ENCODE data around the gene ARHGEF28.

Gene ARHGEF28

DNA sequence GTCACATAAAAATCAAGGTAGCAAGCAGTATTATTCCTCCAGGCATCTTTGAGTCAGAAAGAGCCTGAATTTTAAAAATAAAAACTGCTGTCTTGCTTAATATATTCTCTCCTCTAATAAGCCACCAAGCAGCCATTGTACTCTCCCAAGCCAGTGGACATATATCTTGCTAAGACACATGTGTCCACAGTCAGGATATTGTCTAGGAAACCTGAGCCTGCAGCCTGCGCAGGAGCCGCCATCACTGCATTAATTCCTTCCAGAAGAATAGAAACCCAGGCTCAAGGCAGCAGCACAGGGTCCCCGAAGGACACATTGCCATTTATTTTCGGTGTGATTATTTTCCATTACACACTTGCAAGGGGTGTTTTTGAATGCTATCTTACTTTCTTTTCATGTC lies 345.3 kb downstream of the ARHGEF28 start:
- no peak for DNase-seq

DNA sequence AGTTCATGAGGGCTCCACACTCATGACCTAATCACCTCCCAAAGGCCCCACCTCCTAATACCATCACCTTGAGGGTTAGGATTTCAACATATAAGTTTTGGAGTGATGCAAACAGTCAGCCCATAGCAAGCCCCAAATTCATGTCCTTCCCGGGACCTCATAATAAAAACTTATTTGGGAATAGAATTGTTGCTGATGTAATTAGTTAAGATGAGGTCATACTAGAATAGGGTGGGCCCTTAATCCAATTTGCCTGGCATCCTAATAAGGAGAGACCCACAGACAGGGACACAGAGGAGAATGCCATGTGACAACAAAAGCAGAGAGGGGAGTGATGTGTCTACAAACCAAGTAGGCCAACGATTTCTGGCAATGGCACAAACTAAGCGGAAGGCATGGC lies 347.1 kb downstream of the ARHGEF28 start:
- no peak for DNase-seq

DNA sequence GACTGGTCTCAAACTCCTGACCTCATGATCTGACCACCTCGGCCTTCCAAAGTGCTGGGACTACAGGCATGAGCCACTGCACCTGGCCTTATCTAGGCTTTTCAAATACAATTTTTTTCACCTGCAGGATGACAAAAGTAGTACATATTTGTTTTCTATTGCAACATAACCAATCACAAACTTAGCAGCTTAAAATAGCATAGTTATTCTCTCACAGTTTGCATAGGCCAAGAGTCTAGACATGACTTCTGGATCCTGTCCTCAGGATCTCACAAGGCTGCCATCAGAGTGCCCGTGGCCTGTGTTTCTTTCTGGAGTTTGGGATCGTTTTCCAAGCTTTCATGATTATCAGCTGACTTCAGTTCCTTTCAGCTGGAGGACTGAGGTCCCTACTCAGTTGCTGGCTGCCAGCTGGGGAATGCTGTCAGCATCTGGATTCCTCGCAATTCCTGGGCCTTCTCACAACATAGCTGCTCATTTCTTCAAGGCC lies 348.9 kb downstream of the ARHGEF28 start:
- no peak for DNase-seq

DNA sequence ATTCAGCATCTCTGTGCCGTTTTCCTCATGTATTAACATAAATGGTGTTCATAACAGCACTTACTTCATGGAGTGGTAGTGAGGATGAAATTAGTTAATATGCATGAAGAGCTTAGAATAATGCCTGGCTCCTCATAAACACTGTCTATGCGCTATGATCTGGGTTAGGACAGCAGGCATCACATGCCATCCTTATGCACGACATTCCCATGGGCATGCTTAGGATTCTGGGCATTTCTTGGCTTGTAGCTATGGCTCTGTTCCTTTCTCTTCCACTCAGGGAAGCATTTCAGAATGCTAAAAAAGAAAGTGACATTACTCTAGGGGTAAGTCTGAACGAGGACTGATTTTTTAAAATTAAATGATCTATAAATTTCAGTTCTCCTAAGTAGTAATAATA lies 349.8 kb downstream of the ARHGEF28 start:
- DNase-seq = no peak

DNA sequence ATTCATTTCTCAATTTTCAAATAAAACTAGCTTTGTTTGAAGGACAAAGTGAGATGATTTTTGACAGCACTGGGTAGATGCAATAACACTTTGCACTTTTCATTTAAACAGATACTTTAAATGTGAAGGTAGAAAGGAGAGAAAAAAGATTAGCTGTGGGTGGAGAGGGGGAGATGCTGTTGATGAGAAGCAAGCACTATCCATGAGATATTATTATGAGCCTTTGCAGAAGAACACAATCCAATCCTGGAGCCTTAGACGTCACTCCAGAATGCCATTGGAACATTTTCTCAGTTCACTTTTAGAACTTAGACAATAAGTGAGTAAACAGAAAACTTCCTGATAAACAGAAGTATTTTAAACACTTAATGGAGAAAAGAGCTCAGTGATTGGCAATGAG lies 351.1 kb downstream of the ARHGEF28 start:
- DNase-seq = no peak

DNA sequence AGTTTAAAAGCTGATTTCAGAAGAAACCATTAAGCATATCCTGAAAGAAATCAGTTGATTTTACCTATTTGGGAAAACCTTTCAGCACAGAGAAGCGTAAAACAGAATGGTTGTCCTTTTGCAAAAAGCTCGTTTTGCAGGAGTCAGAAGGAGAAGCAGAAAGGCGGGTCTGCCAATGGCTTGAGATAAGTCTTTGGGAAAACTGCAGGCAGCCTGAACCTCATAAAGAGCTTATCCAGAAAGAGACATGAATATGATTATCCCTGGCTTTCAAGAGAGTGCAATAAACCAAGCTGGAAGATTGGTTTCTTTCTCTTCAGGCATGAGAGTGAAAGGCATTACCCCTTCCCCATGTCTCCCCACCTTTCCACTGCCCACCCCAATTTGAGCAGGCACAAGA lies 353.3 kb downstream of the ARHGEF28 start:
- no peak for DNase-seq

DNA sequence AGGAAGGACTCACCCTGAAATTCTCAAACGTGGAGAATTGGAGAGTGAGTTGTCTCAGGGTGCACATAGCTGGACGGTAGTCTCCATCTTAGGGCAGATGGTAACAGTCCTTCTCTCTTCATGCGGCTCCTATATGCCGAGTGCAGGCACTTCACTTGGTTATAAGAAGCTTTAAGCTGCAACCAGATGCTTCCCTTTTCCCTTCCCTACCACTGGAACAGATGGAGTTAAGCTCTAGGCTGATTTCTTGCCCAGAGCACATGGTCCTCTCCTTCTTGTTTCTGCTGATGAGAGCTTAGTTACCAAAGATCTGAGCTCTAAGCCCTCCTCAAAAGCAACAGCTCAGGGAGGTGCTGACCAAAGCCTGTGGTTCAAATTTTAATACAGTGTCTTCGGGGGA lies 355.7 kb downstream of the ARHGEF28 start:
- DNase-seq = no peak

DNA sequence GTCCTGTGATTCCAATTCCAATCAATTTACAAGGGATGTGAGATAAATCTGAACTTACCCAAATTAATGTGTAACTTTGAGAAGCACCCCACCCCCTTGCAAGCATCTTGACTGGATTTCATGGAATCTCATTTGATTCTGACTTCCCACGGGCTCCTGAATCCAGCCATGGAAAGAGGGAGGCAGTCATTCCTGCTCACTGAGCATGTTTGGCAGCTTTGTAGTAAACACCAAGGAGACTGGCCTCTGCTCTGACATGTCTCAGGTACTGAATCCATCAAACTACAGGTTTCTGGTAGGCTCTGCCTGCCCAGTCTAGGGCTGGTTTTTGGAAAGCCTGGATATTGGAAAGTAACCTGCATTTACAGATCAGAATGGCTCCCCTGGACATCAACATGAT lies 357.6 kb downstream of the ARHGEF28 start:
- DNase-seq = no peak

DNA sequence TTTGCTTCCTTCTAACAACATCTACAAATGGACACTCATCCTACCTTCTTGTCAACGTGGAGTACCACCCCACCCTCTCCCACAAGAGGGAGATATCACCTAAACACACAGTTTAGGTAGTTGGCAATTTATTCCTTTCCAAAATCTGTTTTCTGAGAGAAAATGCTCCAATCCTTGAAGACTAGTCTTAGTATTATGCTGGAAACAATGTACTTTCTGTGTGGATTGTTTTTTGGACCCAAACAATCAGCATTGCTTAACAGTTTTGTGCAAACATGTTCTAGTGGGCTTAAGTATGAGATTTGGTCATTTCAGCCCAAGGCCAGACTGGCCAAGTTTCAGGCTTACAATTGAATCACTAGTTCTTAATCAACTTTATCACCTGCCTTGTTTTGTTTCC lies 359.1 kb downstream of the ARHGEF28 start:
- DNase-seq = peak; percentile 15 to 48 (median 16)

DNA sequence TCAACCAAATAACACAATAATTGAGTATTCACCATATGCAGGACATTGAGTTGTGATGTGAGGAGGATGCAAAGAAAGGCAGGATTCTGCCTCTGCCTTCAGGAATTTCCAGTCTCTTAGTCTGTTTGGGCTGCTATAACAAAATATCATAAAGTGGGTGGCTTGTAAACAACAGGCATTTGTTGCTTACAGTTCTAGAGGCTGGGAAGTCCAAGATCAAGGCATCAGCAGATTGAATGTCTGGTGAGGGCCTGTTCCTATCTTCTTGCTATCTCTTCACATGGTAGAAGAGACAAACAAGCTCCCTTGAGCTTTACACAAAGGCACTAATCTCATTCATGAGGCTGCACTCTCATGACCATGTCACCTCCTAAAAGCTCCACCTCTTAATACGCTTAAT lies 360.7 kb downstream of the ARHGEF28 start:
- no peak for DNase-seq

DNA sequence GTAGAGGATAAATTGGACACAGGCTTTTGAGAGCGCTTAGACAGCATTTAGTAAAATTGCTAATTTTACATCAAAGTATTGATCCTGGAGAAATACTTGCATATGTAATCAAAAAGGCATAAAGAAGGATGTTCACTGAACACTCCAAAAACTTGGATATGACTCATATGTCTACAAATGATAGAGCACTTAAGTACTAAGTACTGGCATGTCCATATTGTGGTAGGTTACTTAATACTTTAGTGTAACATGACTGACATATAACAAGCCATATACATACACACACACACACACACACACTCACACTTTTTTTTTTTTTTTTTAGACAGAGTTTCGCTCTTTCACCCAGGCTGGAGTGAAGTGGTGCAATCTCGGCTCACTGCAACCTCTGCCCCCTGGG lies 361.9 kb downstream of the ARHGEF28 start:
- DNase-seq = no peak

DNA sequence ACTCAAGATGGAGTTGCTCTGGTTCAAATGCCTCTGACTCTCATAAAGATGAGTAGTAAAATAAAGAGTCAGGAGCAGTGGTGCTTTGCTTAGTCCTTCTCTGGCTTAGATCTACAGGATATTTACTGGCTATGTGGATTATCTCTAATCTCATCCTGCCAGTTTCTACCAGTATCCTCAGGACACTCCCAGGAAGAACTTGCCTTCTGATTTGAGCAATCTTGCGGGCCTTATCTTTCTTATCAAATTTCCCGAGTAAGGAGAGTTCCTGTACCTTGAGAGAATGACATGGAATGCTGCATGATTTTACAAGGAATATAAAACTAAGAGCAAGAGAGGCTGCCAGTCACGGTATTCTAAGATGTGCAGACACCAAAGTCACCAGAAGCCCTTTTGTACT lies 364.0 kb downstream of the ARHGEF28 start:
- no peak for DNase-seq

Measured in NCI-H1417 (cell line).